C4-2B (cell line): Measurements from ENCODE around the gene NUP93.

Experiments used
- CTCF ChIP-seq: fragments of 450-650 bp; conservative IDR thresholded peaks from 2 replicates; pipeline ENCODE4 v1.5.1; 2017; ENCODE audit warnings: mild to moderate bottlenecking
- ZFX ChIP-seq: fragments of 450-650 bp; IDR thresholded peaks from 2 replicates; pipeline ENCODE4 v1.6.1; 2017

- TF ChIP-seq CTCF (no peak), ZFX (no peak)
Observed at GRCh38 chr16:56779906-56780305, 50.0 kb downstream of the NUP93 start.
